Ovary (tissue), 3 donors: ENCODE measurements around the gene RNF8.

Experiments used
- EP300 ChIP-seq: sonication (generic); formaldehyde crosslinking; IDR thresholded peaks from one replicate; pipeline ENCODE4 v1.6.1; 2017; ENCODE audit warnings: antibody characterized with exemption
- POLR2A ChIP-seq: fragments of 450-650 bp; IDR thresholded peaks from one replicate; pipeline ENCODE4 v1.6.1; 2017; ENCODE audit warnings: antibody characterized with exemption, mild to moderate bottlenecking, moderate library complexity
- TF ChIP-seq, protein P1 (sequence below), 3 donors: fragments of 450-650 bp in 2 of 3; fragments of 200-600 bp in 1 of 3; IDR thresholded peaks; one replicate each; pipeline versions ENCODE4 v1.5.1 to v1.8.0; 2016 to 2022; ENCODE audit warnings: antibody characterized with exemption in 3 of 3, mild to moderate bottlenecking in 1 of 3
- donor health status: DM: no; HTN: no; CAD: no.

DNA sequence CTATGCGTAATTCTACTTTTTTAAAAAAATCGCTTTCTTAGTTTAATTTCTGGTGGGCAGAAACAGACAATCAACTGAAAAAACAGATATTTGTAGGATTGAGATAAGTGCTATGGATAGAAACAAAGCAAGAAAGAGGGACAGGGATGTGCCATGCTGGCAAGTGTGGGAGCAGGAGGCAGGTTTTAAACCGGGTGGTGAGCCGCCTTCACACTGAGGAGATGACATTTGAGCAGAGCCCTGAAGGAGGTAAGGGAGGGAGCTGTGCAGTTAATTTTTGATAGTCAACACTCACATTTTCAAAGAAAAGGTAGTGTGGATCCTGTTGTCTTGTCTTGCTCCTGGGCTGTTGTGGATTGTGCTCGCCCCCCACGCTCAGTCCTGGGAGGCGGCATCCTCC, 49.0 kb upstream of the RNF8 start:
- TF ChIP-seq, protein P1, sequence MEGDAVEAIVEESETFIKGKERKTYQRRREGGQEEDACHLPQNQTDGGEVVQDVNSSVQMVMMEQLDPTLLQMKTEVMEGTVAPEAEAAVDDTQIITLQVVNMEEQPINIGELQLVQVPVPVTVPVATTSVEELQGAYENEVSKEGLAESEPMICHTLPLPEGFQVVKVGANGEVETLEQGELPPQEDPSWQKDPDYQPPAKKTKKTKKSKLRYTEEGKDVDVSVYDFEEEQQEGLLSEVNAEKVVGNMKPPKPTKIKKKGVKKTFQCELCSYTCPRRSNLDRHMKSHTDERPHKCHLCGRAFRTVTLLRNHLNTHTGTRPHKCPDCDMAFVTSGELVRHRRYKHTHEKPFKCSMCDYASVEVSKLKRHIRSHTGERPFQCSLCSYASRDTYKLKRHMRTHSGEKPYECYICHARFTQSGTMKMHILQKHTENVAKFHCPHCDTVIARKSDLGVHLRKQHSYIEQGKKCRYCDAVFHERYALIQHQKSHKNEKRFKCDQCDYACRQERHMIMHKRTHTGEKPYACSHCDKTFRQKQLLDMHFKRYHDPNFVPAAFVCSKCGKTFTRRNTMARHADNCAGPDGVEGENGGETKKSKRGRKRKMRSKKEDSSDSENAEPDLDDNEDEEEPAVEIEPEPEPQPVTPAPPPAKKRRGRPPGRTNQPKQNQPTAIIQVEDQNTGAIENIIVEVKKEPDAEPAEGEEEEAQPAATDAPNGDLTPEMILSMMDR (IDR thresholded peaks at IDR 0.05): no peak
- TF ChIP-seq POLR2A (no peak), EP300 (no peak)
